IMR-90 (cell line): Measurements from ENCODE around the gene ABCA3. TPM values are rescaled to one million over a fixed set of nuclear protein-coding genes. Genes with fewer than 3 reads are reported as not detected.
"Not testable (repeated sequence)": the region's sequence is repeated elsewhere in the genome, so short reads cannot be mapped to it uniquely, and the experiment has no call there.

Source experiments
- ATAC-seq: fragments of 200-7000 bp; cut with Tn5 transposase; 2 replicates; pipeline ENCODE4 v1.9.1; 2020; ENCODE audit warnings: low read depth, mild to moderate bottlenecking, moderate library complexity
- BruUV-seq: library from RNA; stranded (reverse); fragments of 400-500 nt; replicated peaks from 2 replicates; lab custom pipeline; 2021; lab: Mats Ljungman, UMichigan
- CTCF ChIA-PET: fragments of 300-600 bp; formaldehyde crosslinking; extraction: SDS; loops from one replicate; lab custom pipeline; 2021; ENCODE audit warnings: antibody characterized with exemption; lab: Yijun Ruan, JAX
- POLR2A ChIA-PET: fragments of 300-600 bp; sonication (Branson Sonifier 250); formaldehyde crosslinking; loops from one replicate; lab custom pipeline; 2022; ENCODE audit warnings: antibody characterized with exemption; ENCODE audit not compliant: unreplicated experiment; lab: Charles Lee
- DNase-seq: peaks from one replicate; pipeline ENCODE4 v3.0.0; 2013
- H2AFZ ChIP-seq: replicated peaks from 2 replicates; pipeline ENCODE3; 2013; ENCODE audit warnings: low read length, mild to moderate bottlenecking; ENCODE audit not compliant: poor library complexity
- H2AK5ac ChIP-seq: 2 replicates; pipeline ENCODE4 v1.6.1; 2013; ENCODE audit warnings: low read depth, low read length, inconsistent platforms
- H2AK9ac ChIP-seq: replicated peaks from 2 replicates; pipeline ENCODE3; 2013; ENCODE audit warnings: mild to moderate bottlenecking, low read depth, low read length, moderate library complexity; ENCODE audit not compliant: poor library complexity
- H2BK120ac ChIP-seq: 2 replicates; pipeline ENCODE4 v1.6.1; 2013; ENCODE audit warnings: low read depth, low read length, inconsistent platforms
- H2BK15ac ChIP-seq: 3 replicates; pipeline ENCODE4 v1.6.1; 2013; ENCODE audit warnings: low read depth, low read length, inconsistent platforms
- H2BK20ac ChIP-seq: 2 replicates; pipeline ENCODE4 v1.6.1; 2013; ENCODE audit warnings: low read depth, mild to moderate bottlenecking, inconsistent platforms, low read length, moderate library complexity
- H2BK5ac ChIP-seq: 2 replicates; pipeline ENCODE4 v1.6.1; 2013; ENCODE audit warnings: mild to moderate bottlenecking, low read depth, low read length, inconsistent platforms; ENCODE audit not compliant: poor library complexity, severe bottlenecking
- H3K14ac ChIP-seq: replicated peaks from 2 replicates; pipeline ENCODE4 v1.6.1; 2013; ENCODE audit warnings: low read depth, low read length, inconsistent platforms
- H3K18ac ChIP-seq: 2 replicates; pipeline ENCODE4 v1.6.1; 2013; ENCODE audit warnings: low read depth, low read length, control low read depth
- H3K23ac ChIP-seq: 2 replicates; pipeline ENCODE4 v1.6.1; 2013; ENCODE audit warnings: low read depth, low read length, inconsistent platforms
- H3K27ac ChIP-seq: 2 replicates; pipeline ENCODE4 v1.5.1; 2013; ENCODE audit warnings: mild to moderate bottlenecking, control low read depth, low read length; ENCODE audit not compliant: insufficient read depth
- H3K27me3 ChIP-seq: 2 replicates; pipeline ENCODE4 v1.6.1; 2013; ENCODE audit warnings: low read length; ENCODE audit not compliant: control insufficient read depth, insufficient read depth
- H3K36me3 ChIP-seq: 2 replicates; pipeline ENCODE4 v1.6.1; 2013; ENCODE audit warnings: low read length, mixed read lengths; ENCODE audit not compliant: control insufficient read depth, insufficient read depth
- H3K4ac ChIP-seq: 2 replicates; pipeline ENCODE4 v1.6.1; 2013; ENCODE audit warnings: low read depth, low read length, inconsistent platforms
- H3K4me1 ChIP-seq: 2 replicates; pipeline ENCODE4 v1.6.1; 2013; ENCODE audit warnings: low read length, mixed read lengths; ENCODE audit not compliant: control insufficient read depth, insufficient read depth
- H3K4me2 ChIP-seq: 2 replicates; pipeline ENCODE4 v1.6.1; 2013; ENCODE audit warnings: low read depth, mild to moderate bottlenecking, control low read depth, low read length, moderate library complexity
- H3K4me3 ChIP-seq: 2 replicates; pipeline ENCODE4 v1.5.1; 2013; ENCODE audit warnings: low read depth, mild to moderate bottlenecking, control low read depth, low read length, moderate library complexity; ENCODE audit not compliant: insufficient read depth
- H3K56ac ChIP-seq: 2 replicates; pipeline ENCODE4 v1.6.1; 2013; ENCODE audit warnings: low read length, inconsistent platforms; ENCODE audit not compliant: insufficient read depth; ENCODE audit errors: extremely low read depth
- H3K79me1 ChIP-seq, 2 experiments: 2 replicates each; pipeline ENCODE4 v1.6.1; 2013; ENCODE audit warnings: low read length in 2 of 2, inconsistent platforms in 1 of 2, low read depth in 1 of 2
- H3K9ac ChIP-seq: 2 replicates; pipeline ENCODE4 v1.6.1; 2013; ENCODE audit warnings: low read depth, low read length, control low read depth
- H3K9me1 ChIP-seq: 2 replicates; pipeline ENCODE4 v1.6.1; 2013; ENCODE audit warnings: low read length, inconsistent platforms; ENCODE audit not compliant: insufficient read depth
- H3K9me3 ChIP-seq: 2 replicates; pipeline ENCODE4 v1.6.1; 2013; ENCODE audit warnings: low read length; ENCODE audit not compliant: control insufficient read depth, insufficient read depth
- H4K20me1 ChIP-seq: 2 replicates; pipeline ENCODE4 v1.6.1; 2013; ENCODE audit warnings: low read length, inconsistent platforms; ENCODE audit not compliant: insufficient read depth
- H4K5ac ChIP-seq: 2 replicates; pipeline ENCODE4 v1.6.1; 2013; ENCODE audit warnings: mild to moderate bottlenecking, low read depth, low read length, control low read depth
- H4K8ac ChIP-seq, 2 experiments: 2 replicates each; pipeline ENCODE4 v1.6.1; 2013; ENCODE audit warnings: low read depth in 2 of 2, low read length in 2 of 2, control low read depth in 1 of 2, inconsistent platforms in 1 of 2
- H4K91ac ChIP-seq: 2 replicates; pipeline ENCODE4 v1.6.1; 2013; ENCODE audit warnings: low read depth, low read length, inconsistent platforms; ENCODE audit not compliant: insufficient read depth
- WGBS, 2 experiments: methylation state at CpG; one replicate each; pipeline versions ENCODE4 v1.1.5 to v1.1.7; 2013; ENCODE audit warnings: missing lambda C conversion rate in 2 of 2; ENCODE audit not compliant: insufficient read length in 1 of 2; ENCODE audit errors: extremely low coverage in 2 of 2; 5-methylcytosine and 5-hydroxymethylcytosine counted together
- dilution Hi-C: fragments of 300-500 bp; cut with HindIII; formaldehyde crosslinking; loops from one replicate; pipeline ENCODE4 v1.14.3; 2018; ENCODE audit warnings: low sequenced_read_pairs; ENCODE audit not compliant: unreplicated experiment
- in situ Hi-C: fragments of 300-500 bp; cut with MboI; formaldehyde crosslinking; loops from 3 replicates; pipeline ENCODE4 v1.14.3; 2019; ENCODE audit warnings: low sequenced_read_pairs, inconsistent platforms, mixed read lengths
- intact Hi-C: fragments of 100-400 bp; cut with micrococcal nuclease; formaldehyde crosslinking; loops from 2 replicates; pipeline ENCODE4 v1.10.0; 2022
- polyA plus RNA-seq, 3 experiments: library from polyadenylated mRNA; depleted of rRNA; stranded (reverse); fragments of >200 nt; gene quantifications; 2 replicates each; pipeline ENCODE4 v1.2.3, GENCODE V29; 2012; ENCODE audit warnings: low replicate concordance in 1 of 3
- total RNA-seq: library from RNA; depleted of rRNA; stranded (reverse); fragments of >200 nt; gene quantifications from 2 replicates; pipeline ENCODE4 v1.2.3, GENCODE V29; 2012

ABCA3 gene
- total and polyA plus RNA-seq, 2 of the 4 experiments (the other 2 are of a cell fraction): 0.18 to 0.22 TPM

GRCh38 chr16:2240331-2240730 lies 100.2 kb downstream of the ABCA3 start:
- in situ Hi-C loops, H3K9me1 ChIP-seq, dilution Hi-C loops, H3K27me3 ChIP-seq, intact Hi-C loops, H3K23ac ChIP-seq, CTCF ChIA-PET, H2BK15ac ChIP-seq, BruUV-seq, H4K91ac ChIP-seq, POLR2A ChIA-PET, H3K56ac ChIP-seq, H3K18ac ChIP-seq, H4K8ac ChIP-seq, H3K4me2 ChIP-seq, H2AFZ ChIP-seq, H3K9ac ChIP-seq, H3K14ac ChIP-seq, H3K4ac ChIP-seq, H3K4me1 ChIP-seq, H3K27ac ChIP-seq, H2BK5ac ChIP-seq, DNase-seq, H4K5ac ChIP-seq, ATAC-seq, H2AK5ac ChIP-seq, H3K9me3 ChIP-seq, H2AK9ac ChIP-seq, H2BK20ac ChIP-seq, H2BK120ac ChIP-seq, H3K4me3 ChIP-seq: not testable (repeated sequence)
- peaks cover 6 to 12% of the 10 kb centered on the region in 2 experiments; a peak in 3 of 4 replicates for H3K79me1 ChIP-seq
- H4K20me1 ChIP-seq: peaks cover 14% of the 10 kb centered on the region
- H3K36me3 ChIP-seq: peaks cover 40% of the 10 kb centered on the region
- no CpG with 5 or more reads among the region's 9 CpGs for WGBS, 2 experiments
